CD8-positive, alpha-beta memory T cell (primary cell): ENCODE data around the gene UNC119. TPM values are rescaled to one million over a fixed set of nuclear protein-coding genes. Genes with fewer than 3 reads are reported as not detected.
A peak's percentile ranks its signal among the peaks of the same experiment; 100 is the strongest.

Experiments used
- CTCF ChIA-PET: fragments of 350-600 bp; sonication (Branson Sonifier 250); formaldehyde crosslinking; loops from one replicate; lab custom pipeline; 2021; ENCODE audit warnings: antibody characterized with exemption; lab: Charles Lee
- POLR2A ChIA-PET: fragments of 350-600 bp; sonication (Branson Sonifier 250); formaldehyde crosslinking; loops from one replicate; lab custom pipeline; 2021; ENCODE audit warnings: antibody characterized with exemption; lab: Charles Lee
- DNase-seq, 5 donors: peaks; one replicate each; pipeline versions ENCODE4 v3.0.0 to v3.0.0-alpha.2; 2020 to 2022; ENCODE audit warnings: mixed read lengths in 1 of 5
- H3K27ac ChIP-seq: one replicate; pipeline ENCODE4 v1.7.0; 2013; ENCODE audit warnings: low read depth, mild to moderate bottlenecking, low read length, moderate library complexity
- H3K27me3 ChIP-seq: 2 replicates; pipeline ENCODE4 v1.7.0; 2013; ENCODE audit warnings: low read length, mild to moderate bottlenecking; ENCODE audit not compliant: insufficient read depth, poor library complexity, severe bottlenecking
- H3K36me3 ChIP-seq: 2 replicates; pipeline ENCODE4 v1.7.0; 2013; ENCODE audit warnings: mild to moderate bottlenecking, low read length, moderate library complexity; ENCODE audit not compliant: insufficient read depth
- H3K4me1 ChIP-seq: 2 replicates; pipeline ENCODE4 v1.7.0; 2013; ENCODE audit warnings: mild to moderate bottlenecking, low read length, moderate library complexity; ENCODE audit not compliant: insufficient read depth
- H3K4me3 ChIP-seq: 2 replicates; pipeline ENCODE4 v1.7.0; 2013; ENCODE audit warnings: mild to moderate bottlenecking, low read length
- H3K9me3 ChIP-seq: 2 replicates; pipeline ENCODE4 v1.7.0; 2013; ENCODE audit warnings: mild to moderate bottlenecking, low read length
- H3K27ac Mint-ChIP-seq, 8 donors: one replicate each; pipeline ENCODE4 v1.8.0; 2020 to 2021; ENCODE audit warnings: mixed read lengths in 8 of 8, mild to moderate bottlenecking in 6 of 8, inconsistent platforms in 3 of 8, moderate library complexity in 3 of 8
- H3K27me3 Mint-ChIP-seq, 2 donors: one replicate each; pipeline ENCODE4 v1.8.0; 2020 to 2021; ENCODE audit warnings: mixed read lengths in 2 of 2, mild to moderate bottlenecking in 1 of 2, moderate library complexity in 1 of 2
- H3K36me3 Mint-ChIP-seq, 3 donors: one replicate each; pipeline ENCODE4 v1.8.0; 2020 to 2021; ENCODE audit warnings: mixed read lengths in 3 of 3, inconsistent platforms in 1 of 3, mild to moderate bottlenecking in 1 of 3
- H3K4me1 Mint-ChIP-seq, 3 donors: one replicate each; pipeline ENCODE4 v1.8.0; 2020 to 2021; ENCODE audit warnings: mixed read lengths in 3 of 3, inconsistent platforms in 1 of 3, mild to moderate bottlenecking in 1 of 3
- H3K4me3 Mint-ChIP-seq, 7 donors: one replicate each; pipeline ENCODE4 v1.8.0; 2020 to 2021; ENCODE audit warnings: mixed read lengths in 7 of 7, mild to moderate bottlenecking in 6 of 7, moderate library complexity in 4 of 7, inconsistent platforms in 2 of 7
- H3K9me3 Mint-ChIP-seq, 5 donors: one replicate each; pipeline ENCODE4 v1.8.0; 2020 to 2022; ENCODE audit warnings: mixed read lengths in 5 of 5, mild to moderate bottlenecking in 3 of 5, moderate library complexity in 2 of 5, inconsistent platforms in 1 of 5
- polyA plus RNA-seq: library from polyadenylated mRNA; unstranded; fragments of 300-500 nt; fragmentation: Illumina TruSeq; gene quantifications from one replicate; pipeline ENCODE4 v1.2.3, GENCODE V29; 2021
- total RNA-seq, 2 experiments: library from RNA; stranded (reverse); gene quantifications; one replicate each; pipeline ENCODE4 v1.2.3, GENCODE V29; 2021

The UNC119 gene
- total and polyA plus RNA-seq, 3 experiments from 2014 or later: 21.9 to 29.1 (median 28.9) TPM

DNA sequence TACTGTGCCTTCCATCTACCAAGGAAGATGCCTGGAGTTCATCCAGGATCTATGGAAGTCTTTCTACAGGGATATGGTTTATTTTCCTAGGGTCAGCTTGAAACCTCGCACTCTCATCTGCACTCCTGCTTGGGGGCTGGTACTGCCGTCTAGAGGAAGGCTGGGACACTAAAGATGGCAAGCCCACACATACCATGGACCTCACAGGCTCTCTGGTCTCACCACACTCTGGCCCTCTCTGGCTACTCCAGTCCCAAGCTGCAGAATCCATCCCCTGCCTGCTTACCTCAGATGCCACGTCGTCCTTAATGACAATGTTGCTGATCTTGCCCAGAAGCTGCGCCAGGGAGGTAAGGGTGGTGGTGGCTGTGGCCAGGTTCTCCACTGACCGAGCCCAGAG is 2.1 kb upstream of the UNC119 start:
- POLR2A ChIA-PET: interaction anchor here (1.1 kb wide), 1 partner anchor 17 kb away, joined by 3 read pairs; the partner anchor contains the start of gene PIGS
- H3K36me3 ChIP-seq: peaks cover 46% of the 10 kb centered on the region

DNA sequence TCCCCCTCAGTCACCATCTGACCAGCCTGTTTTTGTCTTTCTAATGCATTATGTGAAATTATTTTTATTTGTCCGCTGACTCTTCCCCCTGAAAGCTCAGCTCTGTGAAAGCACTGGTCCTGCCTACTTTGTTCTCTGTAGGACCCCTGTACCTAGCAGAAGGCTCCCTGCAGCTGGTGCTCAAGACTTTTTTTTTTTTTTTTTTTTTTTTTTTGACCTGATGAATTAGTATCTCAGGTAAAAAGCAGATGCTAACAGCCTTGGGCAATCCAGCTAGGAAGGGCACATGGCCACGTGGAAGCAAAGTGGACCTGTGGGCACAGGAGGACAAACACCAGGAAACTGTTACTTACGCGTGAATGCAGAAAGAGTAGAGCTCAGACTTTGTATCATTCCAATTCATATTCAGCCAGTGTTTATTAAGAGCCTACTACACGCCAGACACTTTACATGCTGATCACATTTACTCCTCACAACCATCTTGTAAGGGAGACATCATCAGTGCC is 629 bp upstream of the UNC119 start:
- DNase-seq: no peak
- no peaks in the 10 kb centered on the region for H3K27me3 Mint-ChIP-seq
- peaks cover 7 to 54% (median 30%) of the 10 kb centered on the region in 3 donors for H3K36me3 Mint-ChIP-seq
- ChIA-PET CTCF (interaction anchor here (3.4 kb wide), 1 partner anchor 18 kb away, joined by 13 read pairs; the partner anchor contains the start of gene PIGS), POLR2A (interaction anchor here (0.6 kb wide), 1 partner anchor 47 kb away, joined by 4 read pairs; no protein-coding TSS in a partner anchor)
- Histone ChIP-seq H3K27me3 (no peaks in the 10 kb centered on the region), H3K9me3 (no peaks in the 10 kb centered on the region), H3K4me1 (peaks cover 39% of the 10 kb centered on the region), H3K36me3 (peaks cover 39% of the 10 kb centered on the region), H3K4me3 (no peak overlapping the region), H3K27ac (no peak overlapping the region)
- H3K27ac Mint-ChIP-seq: peak overlapping the region; percentile 53 to 95 (median 87)
- H3K9me3 Mint-ChIP-seq: no peaks in the 10 kb centered on the region
- H3K4me1 Mint-ChIP-seq: peaks cover 46 to 48% (median 46%) of the 10 kb centered on the region in 3 donors
- peak overlapping the region; percentile 84 to 93 (median 89) for H3K4me3 Mint-ChIP-seq

More for the DNA sequence above, 2.1 kb upstream of the UNC119 start:
- H3K4me3 ChIP-seq: no peak overlapping the region
- CTCF ChIA-PET: no interaction called here
- Mint-ChIP-seq H3K4me1 (peaks cover 31 to 33% (median 32%) of the 10 kb centered on the region in 3 donors), H3K36me3 (peaks cover 7 to 64% (median 33%) of the 10 kb centered on the region in 3 donors), H3K9me3 (no peaks in the 10 kb centered on the region), H3K27me3 (no peaks in the 10 kb centered on the region), H3K4me3 (peak overlapping the region in 2 of 7 donors; percentile 43 to 65), H3K27ac (peak overlapping the region in 1 of 8 donors; percentile 71)
- no peak for DNase-seq
- no peak overlapping the region for H3K27ac ChIP-seq
- H3K9me3 ChIP-seq: no peaks in the 10 kb centered on the region
- no peaks in the 10 kb centered on the region for H3K27me3 ChIP-seq
- peaks cover 24% of the 10 kb centered on the region for H3K4me1 ChIP-seq

DNA sequence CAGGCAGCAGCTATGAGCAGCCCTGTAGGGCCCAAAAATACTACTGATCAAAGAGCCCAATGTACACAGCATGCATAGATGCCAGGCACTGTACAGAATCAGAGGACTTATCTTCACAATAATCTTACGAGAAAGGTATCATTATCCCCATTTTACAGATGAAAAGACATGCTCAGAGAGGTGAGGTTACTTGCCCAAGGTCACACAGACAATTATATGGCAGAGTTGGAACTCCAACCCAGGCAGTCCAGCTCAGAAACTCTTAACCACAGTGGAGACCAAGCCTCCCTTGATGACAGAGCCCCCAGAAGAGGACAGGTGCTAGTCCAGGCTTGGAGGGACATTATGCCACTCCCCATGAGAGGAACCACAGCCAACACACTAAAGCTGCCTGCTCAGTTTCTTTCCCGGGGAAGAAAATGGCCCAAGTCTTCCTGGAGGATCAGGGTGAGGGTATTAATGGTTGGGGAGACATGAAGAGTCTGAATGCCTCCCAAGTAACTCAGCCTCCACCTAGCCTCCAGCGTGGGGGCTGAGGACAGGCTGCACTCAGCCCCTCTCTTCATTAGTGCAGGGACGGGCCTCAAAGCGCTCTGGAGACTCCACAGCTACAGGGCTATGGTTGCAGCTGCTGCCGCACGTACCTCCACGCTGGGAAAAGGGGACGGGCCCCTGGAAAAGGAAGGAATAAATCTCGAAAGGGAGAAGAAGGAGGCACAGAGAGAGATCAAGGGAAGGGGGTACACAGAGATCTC is 826 bp downstream of the UNC119 start:
- Mint-ChIP-seq H3K9me3 (no peaks in the 10 kb centered on the region), H3K27me3 (no peaks in the 10 kb centered on the region), H3K4me1 (peaks cover 47 to 54% (median 51%) of the 10 kb centered on the region in 3 donors), H3K36me3 (peaks cover 3 to 47% (median 20%) of the 10 kb centered on the region in 3 donors), H3K27ac (peak overlapping the region; percentile 79 to 98 (median 92)), H3K4me3 (peak overlapping the region; percentile 79 to 94 (median 88))
- CTCF ChIA-PET: interaction anchor here (0.9 to 3.4 kb wide), 3 partner anchors 17 to 594 kb away, joined by 3 to 13 read pairs (median 4); partner anchors contain the start of gene PIGS
- no peaks in the 10 kb centered on the region for H3K9me3 ChIP-seq
- no peak for DNase-seq
- H3K4me1 ChIP-seq: peaks cover 44% of the 10 kb centered on the region
- H3K4me3 ChIP-seq: peak overlapping the region; percentile 54
- H3K36me3 ChIP-seq: peaks cover 26% of the 10 kb centered on the region
- H3K27me3 ChIP-seq: no peaks in the 10 kb centered on the region
- POLR2A ChIA-PET: interaction anchor here (1.2 kb wide), 1 partner anchor 48 kb away, joined by 5 read pairs; no protein-coding TSS in a partner anchor
- peak overlapping the region; percentile 36 for H3K27ac ChIP-seq

DNA sequence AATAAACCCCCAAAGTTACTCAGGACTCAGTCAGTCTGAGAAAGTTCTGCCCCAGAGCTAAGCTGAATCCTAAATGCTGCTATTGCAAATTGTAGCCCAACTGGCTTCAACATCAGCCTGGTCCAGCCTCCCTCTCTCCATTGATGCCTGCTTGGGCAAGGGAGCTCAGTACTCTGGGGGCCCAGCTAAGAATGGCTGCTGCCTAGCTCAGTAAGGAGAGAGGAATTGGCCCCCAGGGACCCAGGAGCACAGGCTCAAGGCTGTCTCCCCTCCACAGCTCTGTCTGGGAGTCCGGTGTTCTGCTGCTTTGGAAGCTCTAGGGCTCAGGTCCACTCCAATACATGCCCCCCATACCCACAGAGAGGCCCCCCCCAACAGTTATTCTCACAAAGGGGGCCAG is 1.6 kb downstream of the UNC119 start:
- Mint-ChIP-seq H3K4me3 (peak overlapping the region; percentile 58 to 94 (median 88)), H3K4me1 (peaks cover 47 to 54% (median 51%) of the 10 kb centered on the region in 3 donors)

GRCh38 chr17:28549236-28550132 is 2.9 kb downstream of the UNC119 start:
- Histone ChIP-seq H3K27me3 (no peaks in the 10 kb centered on the region), H3K9me3 (no peaks in the 10 kb centered on the region), H3K27ac (peak overlapping the region; percentile 58), H3K4me3 (no peak overlapping the region), H3K4me1 (peaks cover 44% of the 10 kb centered on the region), H3K36me3 (peaks cover 10% of the 10 kb centered on the region)
- peaks cover 47 to 54% (median 51%) of the 10 kb centered on the region in 3 donors for H3K4me1 Mint-ChIP-seq
- peak; percentile 45 to 77 (median 58) for DNase-seq
- CTCF ChIA-PET: interaction anchor here (0.8 to 2.2 kb wide), 2 partner anchors 12 to 21 kb away, joined by 4 to 6 read pairs; no protein-coding TSS in a partner anchor
- H3K36me3 Mint-ChIP-seq: peaks cover 3 to 32% (median 10%) of the 10 kb centered on the region in 3 donors
- H3K27me3 Mint-ChIP-seq: no peaks in the 10 kb centered on the region
- POLR2A ChIA-PET: interaction anchor here (1.3 kb wide), 1 partner anchor 50 kb away, joined by 4 read pairs; no protein-coding TSS in a partner anchor
- peak overlapping the region in 4 of 7 donors; percentile 27 to 76 (median 47) for H3K4me3 Mint-ChIP-seq
- H3K9me3 Mint-ChIP-seq: no peaks in the 10 kb centered on the region
- peak overlapping the region; percentile 87 to 98 (median 94) for H3K27ac Mint-ChIP-seq

More for the DNA sequence above, 1.6 kb downstream of the UNC119 start:
- no peaks in the 10 kb centered on the region for H3K27me3 ChIP-seq
- H3K27me3 Mint-ChIP-seq: no peaks in the 10 kb centered on the region
- H3K9me3 ChIP-seq: no peaks in the 10 kb centered on the region
- H3K36me3 Mint-ChIP-seq: peaks cover 3 to 42% (median 13%) of the 10 kb centered on the region in 3 donors
- ChIA-PET CTCF (interaction anchor here (1.1 to 3.4 kb wide), 2 partner anchors 18 to 21 kb away, joined by 4 to 13 read pairs; partner anchors contain the start of gene PIGS), POLR2A (interaction anchor here (0.8 to 1.2 kb wide), 2 partner anchors 26 to 49 kb away, joined by 3 to 5 read pairs; partner anchors contain the start of gene ALDOC)
- no peaks in the 10 kb centered on the region for H3K9me3 Mint-ChIP-seq
- peaks cover 44% of the 10 kb centered on the region for H3K4me1 ChIP-seq
- no peak for DNase-seq
- H3K27ac Mint-ChIP-seq: peak overlapping the region; percentile 2 to 98 (median 91)
- H3K4me3 ChIP-seq: no peak overlapping the region
- peaks cover 19% of the 10 kb centered on the region for H3K36me3 ChIP-seq
- H3K27ac ChIP-seq: no peak overlapping the region

GRCh38 chr17:28548417-28549130 is 3.9 kb downstream of the UNC119 start:
- Histone ChIP-seq H3K9me3 (no peaks in the 10 kb centered on the region), H3K4me1 (peaks cover 44% of the 10 kb centered on the region), H3K4me3 (no peak overlapping the region), H3K36me3 (peaks cover under 1% of the 10 kb centered on the region), H3K27ac (peak overlapping the region; percentile 58), H3K27me3 (no peaks in the 10 kb centered on the region)
- peak overlapping the region in 4 of 7 donors; percentile 32 to 44 (median 38) for H3K4me3 Mint-ChIP-seq
- no peaks in the 10 kb centered on the region for H3K27me3 Mint-ChIP-seq
- CTCF ChIA-PET: interaction anchor here (0.8 to 2.2 kb wide), 2 partner anchors 11 to 22 kb away, joined by 4 to 6 read pairs; no protein-coding TSS in a partner anchor
- H3K9me3 Mint-ChIP-seq: no peaks in the 10 kb centered on the region
- H3K4me1 Mint-ChIP-seq: peaks cover 47 to 54% (median 51%) of the 10 kb centered on the region in 3 donors
- peak overlapping the region; percentile 87 to 98 (median 94) for H3K27ac Mint-ChIP-seq
- POLR2A ChIA-PET: no interaction called here
- H3K36me3 Mint-ChIP-seq: peaks cover 0 to 23% (median 4%) of the 10 kb centered on the region in 3 donors
- no peak for DNase-seq
